B cell (primary cell): ENCODE data around the gene SEL1L. TPM values are rescaled to one million over a fixed set of nuclear protein-coding genes. Genes with fewer than 3 reads are reported as not detected.

Experiments used
- ATAC-seq: fragments of 200-7000 bp; cut with Tn5 transposase; one replicate; pipeline ENCODE4 v1.10.0; 2021; ENCODE audit warnings: low read depth, mild to moderate bottlenecking, moderate number of reproducible peaks, moderate library complexity
- CTCF ChIA-PET: fragments of 350-600 bp; sonication (Branson Sonifier 250); formaldehyde crosslinking; loops from one replicate; lab custom pipeline; 2021; ENCODE audit warnings: antibody characterized with exemption, inconsistent platforms; lab: Charles Lee
- POLR2A ChIA-PET: fragments of 350-600 bp; sonication (Branson Sonifier 250); formaldehyde crosslinking; loops from one replicate; lab custom pipeline; 2021; ENCODE audit warnings: antibody characterized with exemption; lab: Charles Lee
- DNase-seq: peaks from one replicate; pipeline ENCODE4 v3.0.0; 2013
- H2AFZ ChIP-seq: 2 replicates; pipeline ENCODE4 v1.6.1; 2012; ENCODE audit warnings: mild to moderate bottlenecking, low read depth, low read length; ENCODE audit not compliant: insufficient read depth, poor library complexity, severe bottlenecking
- H3K27ac ChIP-seq, 2 donors: 1 replicate in 1 of 2; 2 replicates in 1 of 2; pipeline ENCODE4 v1.5.1; 2012 to 2013; ENCODE audit warnings: low read length in 2 of 2, mild to moderate bottlenecking in 2 of 2, moderate library complexity in 1 of 2
- H3K27me3 ChIP-seq, 4 experiments: fragments of 200-600 bp in 1 of 4; sonication (generic) in 1 of 4; replicated peaks in 1 of 4; 1 replicate in 2 of 4; 2 replicates in 2 of 4; pipeline versions ENCODE4 v1.6.1 to v1.7.0; 2013 to 2016; ENCODE audit warnings: low read length in 3 of 4, mild to moderate bottlenecking in 2 of 4, mixed read lengths in 1 of 4, moderate library complexity in 1 of 4; ENCODE audit not compliant: insufficient read depth in 4 of 4, control insufficient read depth in 3 of 4; ENCODE audit errors: control extremely low read depth in 1 of 4
- H3K36me3 ChIP-seq, 2 experiments: replicated peaks in 1 of 2; 1 replicate in 1 of 2; 2 replicates in 1 of 2; pipeline versions ENCODE4 v1.6.1 to v1.7.1; 2013; ENCODE audit warnings: low read length in 1 of 2; ENCODE audit not compliant: insufficient read depth in 2 of 2, control insufficient read depth in 1 of 2; ENCODE audit errors: control extremely low read depth in 1 of 2, extremely low read depth in 1 of 2
- H3K4me1 ChIP-seq, 2 donors: fragments of 200-600 bp in 1 of 2; sonication (generic) in 1 of 2; 1 replicate in 1 of 2; 2 replicates in 1 of 2; pipeline versions ENCODE4 v1.5.1 to v1.6.1; 2013 to 2017; ENCODE audit warnings: low read length in 2 of 2; ENCODE audit not compliant: control insufficient read depth in 2 of 2, insufficient read depth in 2 of 2
- H3K4me2 ChIP-seq: replicated peaks from 2 replicates; pipeline ENCODE3; 2012; ENCODE audit warnings: mild to moderate bottlenecking, low read depth, low read length; ENCODE audit not compliant: poor library complexity, severe bottlenecking
- H3K4me3 ChIP-seq, 5 experiments: fragments of 200-600 bp in 1 of 5; sonication (generic) in 1 of 5; 1 replicate in 3 of 5; 2 replicates in 2 of 5; pipeline versions ENCODE4 v1.5.1 to v1.7.0; 2011 to 2016; ENCODE audit warnings: low read length in 4 of 5, mild to moderate bottlenecking in 4 of 5, low read depth in 2 of 5, control low read depth in 1 of 5, moderate library complexity in 1 of 5; ENCODE audit not compliant: insufficient read depth in 1 of 5; ENCODE audit errors: control extremely low read depth in 1 of 5, extremely low read depth in 1 of 5
- H3K79me2 ChIP-seq: fragments of 200-600 bp; sonication (generic); one replicate; pipeline ENCODE4 v1.6.0; 2016; ENCODE audit warnings: low read length; ENCODE audit not compliant: control insufficient read depth, insufficient read depth
- H3K9ac ChIP-seq: fragments of 200-600 bp; sonication (generic); 2 replicates; pipeline ENCODE4 v1.6.1; 2017; ENCODE audit warnings: mild to moderate bottlenecking, low read length, moderate library complexity
- H3K9me3 ChIP-seq, 3 donors: one replicate each; pipeline versions ENCODE4 v1.6.1 to v1.7.1; 2013; ENCODE audit warnings: low read length in 2 of 3; ENCODE audit not compliant: control insufficient read depth in 2 of 3, insufficient read depth in 1 of 3; ENCODE audit errors: control extremely low read depth in 1 of 3
- H4K20me1 ChIP-seq: 2 replicates; pipeline ENCODE4 v1.6.0; 2012; ENCODE audit warnings: mild to moderate bottlenecking, low read length; ENCODE audit not compliant: insufficient read depth, control insufficient read depth, poor library complexity, severe bottlenecking
- H3K27ac Mint-ChIP-seq: one replicate; pipeline ENCODE4 v1.8.0; 2021; ENCODE audit warnings: mixed read lengths
- H3K27me3 Mint-ChIP-seq: one replicate; pipeline ENCODE4 v1.8.0; 2021; ENCODE audit warnings: mixed read lengths
- H3K4me1 Mint-ChIP-seq: one replicate; pipeline ENCODE4 v1.8.0; 2021; ENCODE audit warnings: mixed read lengths
- H3K4me3 Mint-ChIP-seq: one replicate; pipeline ENCODE4 v1.8.0; 2021; ENCODE audit warnings: mixed read lengths
- H3K9me3 Mint-ChIP-seq: one replicate; pipeline ENCODE4 v1.8.0; 2022; ENCODE audit warnings: mixed read lengths; ENCODE audit not compliant: insufficient read depth
- CTCF ChIP-seq: fragments of 200-600 bp; IDR thresholded peaks from one replicate; pipeline ENCODE4 v1.8.0; 2022; ENCODE audit warnings: antibody characterized with exemption, mild to moderate bottlenecking
- EZH2 ChIP-seq: IDR thresholded peaks from 2 replicates; pipeline ENCODE4 v1.6.1; 2012; ENCODE audit warnings: borderline replicate concordance, low read depth, mild to moderate bottlenecking, moderate library complexity, low read length; ENCODE audit not compliant: insufficient read depth, poor library complexity, severe bottlenecking
- WGBS: methylation state at CpG from one replicate; pipeline ENCODE4 v1.1.5; 2013; ENCODE audit warnings: missing lambda C conversion rate; ENCODE audit not compliant: insufficient coverage; 5-methylcytosine and 5-hydroxymethylcytosine counted together
- intact Hi-C: fragments of 100-400 bp; cut with micrococcal nuclease; formaldehyde crosslinking; loops from one replicate; pipeline ENCODE4 v1.10.0; 2022
- polyA plus RNA-seq: library from polyadenylated mRNA; depleted of rRNA; stranded (reverse); fragments of >200 nt; gene quantifications from 2 replicates; pipeline ENCODE4 v1.2.3, GENCODE V29; 2012
- total RNA-seq, 2 donors: library from RNA; stranded (reverse); fragments of 120-200 nt in 1 of 2; gene quantifications; 1 replicate in 1 of 2; 2 replicates in 1 of 2; pipeline versions ENCODE4 v1.2.3 to v1.2.4, GENCODE V29; 2013 to 2022

SEL1L gene
- total and polyA plus RNA-seq, 2 donors (not counting 1 experiment from before 2014, with no cell fraction given), result 7.3 to 50.0 TPM

DNA sequence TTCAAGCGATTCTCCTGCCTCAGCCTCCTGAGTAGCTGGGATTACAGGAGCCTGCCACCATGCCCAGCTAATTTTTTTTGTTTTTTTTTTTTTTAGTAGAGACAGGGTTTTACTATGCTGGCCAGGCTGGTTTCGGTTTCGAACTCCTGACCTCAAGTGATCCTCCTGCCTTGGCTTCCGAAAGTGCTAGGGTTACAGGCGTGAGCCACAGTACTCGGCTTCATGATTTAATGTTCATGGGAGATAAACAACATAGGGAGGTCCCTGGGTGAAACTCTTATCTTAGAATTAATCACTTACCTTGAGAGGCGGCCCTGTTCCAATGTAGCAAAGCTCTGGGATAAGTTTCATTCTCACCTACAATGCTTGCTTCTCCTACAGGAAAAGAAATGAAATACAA is 48.3 kb downstream of the SEL1L start:
- H2AFZ ChIP-seq, result no peak overlapping the region
- ATAC-seq, result no peak
- no peak overlapping the region for H3K4me3 ChIP-seq
- H3K4me2 ChIP-seq, result no peak overlapping the region
- H3K27me3 ChIP-seq, result no peaks in the 10 kb centered on the region
- Mint-ChIP-seq H3K27ac (peak overlapping the region; percentile 21), H3K4me3 (no peak overlapping the region), H3K9me3 (no peaks in the 10 kb centered on the region), H3K4me1 (no peaks in the 10 kb centered on the region), H3K27me3 (no peaks in the 10 kb centered on the region)
- no peak for TF ChIP-seq CTCF
- no peak for TF ChIP-seq EZH2
- no peaks in the 10 kb centered on the region for H3K9me3 ChIP-seq
- WGBS, result 100% methylated on average over 4 of the region's 7 CpGs
- H3K36me3 ChIP-seq, result peaks cover 25 to 74% of the 10 kb centered on the region in 2 experiments
- no peaks in the 10 kb centered on the region for H4K20me1 ChIP-seq
- no peak for DNase-seq
- H3K9ac ChIP-seq, result no peak overlapping the region
- ChIA-PET POLR2A (no interaction called here), CTCF (interaction anchor here (1.4 kb wide), 1 partner anchor 21 kb away, joined by 5 read pairs; no protein-coding TSS in a partner anchor)
- H3K79me2 ChIP-seq, result no peaks in the 10 kb centered on the region
- no peaks in the 10 kb centered on the region for H3K4me1 ChIP-seq
- no peak overlapping the region for H3K27ac ChIP-seq
- intact Hi-C loops, result no loop called here

GRCh38 chr14:81484120-81484519 is 49.5 kb downstream of the SEL1L start:
- Mint-ChIP-seq H3K9me3 (no peaks in the 10 kb centered on the region), H3K27me3 (no peaks in the 10 kb centered on the region), H3K4me1 (no peaks in the 10 kb centered on the region), H3K27ac (no peak overlapping the region), H3K4me3 (no peak overlapping the region)
- no peaks in the 10 kb centered on the region for H3K9me3 ChIP-seq
- H3K4me1 ChIP-seq, result no peaks in the 10 kb centered on the region
- H3K9ac ChIP-seq, result no peak overlapping the region
- ATAC-seq, result no peak
- H3K27ac ChIP-seq, result no peak overlapping the region
- DNase-seq, result no peak
- H3K79me2 ChIP-seq, result no peaks in the 10 kb centered on the region
- no peak overlapping the region for H3K4me2 ChIP-seq
- H4K20me1 ChIP-seq, result no peaks in the 10 kb centered on the region
- CTCF ChIA-PET, result interaction anchor here (1.4 kb wide), 1 partner anchor 20 kb away, joined by 5 read pairs; no protein-coding TSS in a partner anchor
- H3K4me3 ChIP-seq, result no peak overlapping the region
- peaks cover 27 to 66% of the 10 kb centered on the region in 2 experiments for H3K36me3 ChIP-seq
- TF ChIP-seq CTCF (no peak), EZH2 (no peak)
- no peaks in the 10 kb centered on the region for H3K27me3 ChIP-seq
- no peak overlapping the region for H2AFZ ChIP-seq
- POLR2A ChIA-PET, result no interaction called here
- 90% methylated on average over 3 of the region's 4 CpGs for WGBS
- intact Hi-C loops, result no loop called here
